NCI-H2227 (cell line): ENCODE results near the gene ZNRF3.
"Not testable (repeated sequence)": the region's sequence is repeated elsewhere in the genome, so short reads cannot be mapped to it uniquely, and the experiment has no call there.

Source experiments
- DNase-seq: peaks from one replicate; lab custom pipeline; 2025; ENCODE audit not compliant: unreplicated experiment; lab: John Stamatoyannopoulos, UW

ZNRF3 gene

DNA sequence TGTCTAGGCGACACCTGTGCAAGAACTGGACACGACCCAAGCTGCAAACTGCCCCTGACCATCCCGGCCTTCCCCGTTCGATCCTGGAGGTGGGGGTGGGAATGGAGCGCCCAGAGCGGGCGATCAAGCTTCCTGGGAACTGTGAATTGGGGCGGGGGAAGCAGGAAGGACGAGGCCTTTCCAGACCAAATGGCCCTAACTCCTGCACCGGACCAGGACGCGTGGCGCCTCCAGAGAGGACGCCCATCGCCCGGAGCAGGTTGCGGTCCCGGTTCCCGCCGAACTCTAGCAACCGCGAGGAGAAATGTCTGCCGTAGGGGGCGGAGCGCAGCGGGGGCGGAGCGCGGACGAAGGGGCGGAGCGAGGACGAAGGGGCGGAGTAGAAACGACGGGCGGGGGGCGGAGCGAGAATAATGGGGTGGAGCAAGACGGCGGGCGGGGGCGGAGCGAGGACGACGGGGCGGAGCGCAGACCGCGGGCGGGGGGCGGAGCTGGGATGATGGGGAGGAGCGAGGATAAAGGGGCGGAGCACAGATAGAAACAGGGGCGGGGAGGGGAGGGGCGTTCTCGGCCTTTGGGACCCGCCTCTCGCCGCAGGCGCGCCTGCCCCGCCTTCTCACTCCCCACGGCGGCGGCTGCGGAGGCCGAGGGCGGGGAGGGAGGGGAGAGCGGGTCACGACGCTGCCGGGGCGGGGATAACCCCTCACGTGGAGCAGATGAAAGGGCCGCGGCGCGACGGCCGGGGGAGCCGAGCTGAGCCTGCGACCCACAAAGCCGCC lies at the start of gene ZNRF3:
TSS of gene ZNRF3 (plus strand) at position 695 of the 779 bp plus-strand sequence. CDS start 195 bp downstream, outside the sequence.
- DNase-seq, result peak; percentile 91

DNA sequence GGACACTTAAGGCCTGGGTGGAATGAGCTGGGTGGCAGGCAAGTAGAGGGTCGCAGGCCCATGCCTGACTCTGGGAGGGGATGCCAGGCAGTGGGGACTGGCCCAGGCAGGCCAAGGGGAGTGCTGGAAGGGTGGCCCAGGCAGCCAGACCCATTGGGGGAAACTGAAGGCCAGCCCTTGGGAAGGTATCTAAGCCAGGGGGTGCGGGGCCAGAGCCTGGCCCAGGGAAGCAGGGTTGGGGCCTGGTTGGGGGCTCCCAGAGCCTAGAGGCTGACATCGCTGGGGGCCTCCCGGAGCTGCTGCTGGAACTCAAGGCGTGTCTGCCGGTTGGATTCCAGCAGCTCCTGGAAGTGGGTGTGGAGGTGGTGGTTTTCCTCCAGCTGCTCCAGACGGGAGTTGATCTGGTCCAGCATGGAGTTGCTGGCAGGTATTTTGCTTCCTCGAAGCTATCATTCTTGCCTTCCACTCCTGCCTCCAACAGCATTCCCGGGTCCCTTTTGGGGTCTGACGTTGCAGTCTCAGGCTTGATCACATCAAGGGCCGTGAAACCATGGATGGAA lies 47.7 kb upstream of the ZNRF3 start:
- no peak for DNase-seq

DNA sequence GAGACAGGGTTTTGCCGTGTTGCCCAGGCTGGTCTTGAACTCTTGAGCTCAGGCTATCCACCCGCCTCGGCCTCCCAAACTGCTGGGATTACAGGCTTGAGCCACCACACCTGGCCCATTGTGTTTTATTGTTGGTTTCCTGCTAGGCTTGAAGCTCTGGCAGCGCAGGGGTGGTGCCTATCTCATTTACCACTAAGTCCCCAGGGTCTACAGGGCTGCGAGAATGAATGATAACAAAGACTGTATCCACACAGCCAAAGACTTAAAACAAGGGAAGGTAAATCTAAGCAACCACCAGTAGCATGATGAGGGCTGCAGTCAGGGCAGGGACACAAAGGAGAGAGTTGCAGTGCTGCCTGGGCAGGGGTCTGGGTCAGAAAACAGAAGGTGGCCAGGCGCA lies 45.7 kb upstream of the ZNRF3 start:
- DNase-seq, result no peak

DNA sequence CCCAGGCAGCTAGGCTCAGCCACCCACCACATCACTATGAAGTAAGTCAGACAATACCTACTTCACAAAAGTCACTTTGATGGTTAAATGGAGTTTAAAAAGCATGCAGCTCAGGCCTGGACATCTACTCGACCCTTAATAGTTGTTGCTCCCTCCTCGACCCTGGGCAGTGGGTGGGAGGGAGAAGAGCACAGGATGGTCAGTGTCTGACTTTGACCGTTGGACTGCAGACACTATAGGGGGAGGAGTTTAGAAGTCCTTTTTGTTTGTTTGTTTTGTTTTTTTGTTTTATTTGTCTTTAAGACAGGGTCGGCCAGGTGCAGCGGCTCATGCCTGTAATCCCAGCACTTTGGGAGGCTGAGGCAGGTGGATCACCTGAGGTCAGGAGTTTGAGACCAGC lies 44.4 kb upstream of the ZNRF3 start:
- DNase-seq, result no peak

DNA sequence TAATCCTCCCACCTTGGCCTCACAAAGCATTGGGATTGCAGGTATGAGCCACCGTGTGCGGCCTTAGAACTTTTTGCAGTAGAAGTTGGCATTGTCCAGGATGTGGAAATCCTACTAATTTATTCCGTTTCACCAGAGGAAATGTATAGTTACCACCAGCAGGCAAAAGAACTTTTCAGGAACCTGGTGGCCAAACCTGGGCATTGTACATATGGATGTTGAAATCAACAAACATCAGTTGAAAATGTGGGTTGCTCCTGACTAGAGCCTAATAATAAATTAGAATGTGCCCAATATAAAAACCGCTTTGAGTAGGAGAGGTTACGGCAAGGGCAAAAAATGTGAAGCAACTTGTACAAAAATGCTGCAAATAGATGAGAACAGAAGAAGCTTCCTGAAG lies 42.3 kb upstream of the ZNRF3 start:
- no peak for DNase-seq

DNA sequence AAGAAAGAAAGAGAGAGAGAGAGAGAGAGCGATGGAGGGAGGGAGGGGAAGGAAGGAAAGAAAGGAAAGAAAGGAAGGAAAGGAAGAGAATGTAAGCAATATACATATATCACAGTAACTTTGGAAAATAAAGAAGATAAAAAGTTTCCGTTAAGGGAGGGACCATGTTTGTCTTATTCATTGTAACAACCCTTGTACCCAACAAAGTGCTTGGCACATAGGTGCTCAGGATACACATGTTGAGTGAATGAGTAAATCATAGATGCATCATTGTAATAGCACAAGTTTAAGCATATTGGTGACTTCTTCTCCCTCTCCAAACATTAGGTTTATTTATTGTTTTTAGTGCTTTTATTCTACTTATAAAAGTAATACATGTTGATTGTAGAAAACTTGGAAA lies 39.7 kb upstream of the ZNRF3 start:
- no peak for DNase-seq

DNA sequence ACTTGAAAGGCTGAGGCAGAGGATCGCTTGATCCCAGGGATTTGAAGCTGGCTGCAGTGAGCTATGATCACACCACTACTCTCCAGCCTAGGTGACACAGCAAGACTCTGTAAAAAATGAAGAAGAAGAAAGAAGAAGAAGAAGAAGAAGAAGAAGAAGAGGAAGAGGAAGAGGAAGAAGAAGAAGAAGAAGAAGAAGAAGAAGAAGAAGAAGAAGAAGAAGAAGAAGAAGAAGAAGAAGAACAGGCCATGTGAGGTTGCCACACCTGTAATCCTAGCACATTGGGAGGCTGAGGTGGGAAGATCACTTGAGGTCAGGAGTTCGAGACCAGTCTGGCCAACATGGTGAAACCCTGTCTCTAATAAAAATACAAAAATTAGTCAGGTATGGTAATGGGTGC lies 39.1 kb upstream of the ZNRF3 start:
- not testable (repeated sequence) for DNase-seq

DNA sequence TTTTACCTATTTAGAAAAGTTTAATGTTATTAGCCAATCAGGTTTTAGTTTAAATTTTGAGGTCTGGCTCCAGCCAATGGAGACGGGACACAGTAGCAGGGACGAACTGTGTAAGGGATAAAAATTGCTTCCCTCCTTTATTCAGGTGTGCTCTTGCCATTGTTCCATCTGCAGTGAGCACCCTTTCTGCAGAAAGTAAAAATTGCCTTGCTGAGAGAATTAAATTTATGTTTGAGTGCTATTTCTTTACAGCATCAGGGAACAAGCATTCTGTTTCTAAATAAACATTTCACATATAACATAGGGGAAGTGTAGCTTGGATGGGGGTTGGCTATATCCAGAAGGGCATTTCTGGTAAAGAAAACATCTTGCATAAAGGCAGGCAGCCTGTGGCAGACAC lies 36.4 kb upstream of the ZNRF3 start:
- DNase-seq, result no peak

DNA sequence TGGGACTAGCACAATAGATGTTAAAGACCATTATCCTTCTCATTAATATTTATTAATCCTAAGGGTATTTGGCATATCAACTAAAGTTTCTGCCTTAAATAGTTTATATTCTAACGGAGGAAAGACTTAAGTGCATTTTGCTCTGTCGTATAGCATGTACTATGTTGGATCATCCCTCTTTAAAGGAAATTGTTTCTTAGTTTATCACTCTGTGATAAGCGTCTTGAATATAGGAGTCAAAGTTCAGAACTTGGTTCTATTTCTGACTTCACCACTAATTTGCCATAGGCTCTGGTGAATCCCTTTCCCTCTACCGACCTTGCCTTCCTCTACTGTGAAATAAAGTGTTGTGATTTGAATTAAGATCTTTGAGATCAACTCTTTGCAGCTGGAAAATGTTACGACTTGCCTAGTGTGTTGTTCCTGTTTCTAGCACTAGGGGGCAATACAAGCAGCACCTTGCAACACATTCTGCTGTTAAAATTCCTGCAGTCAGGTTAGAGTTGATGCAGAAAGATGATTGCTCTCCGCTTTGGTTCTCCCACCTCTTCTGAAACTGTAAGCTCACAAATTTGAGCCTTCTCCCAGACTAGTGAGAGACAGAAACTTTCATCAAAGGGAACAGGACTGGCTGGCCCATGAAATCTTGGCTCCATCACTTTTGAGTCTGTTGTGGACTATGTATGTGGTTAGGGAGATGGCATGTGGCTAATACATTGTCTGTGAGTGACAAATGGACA lies 27.8 kb upstream of the ZNRF3 start:
- DNase-seq, result peak; percentile 52

DNA sequence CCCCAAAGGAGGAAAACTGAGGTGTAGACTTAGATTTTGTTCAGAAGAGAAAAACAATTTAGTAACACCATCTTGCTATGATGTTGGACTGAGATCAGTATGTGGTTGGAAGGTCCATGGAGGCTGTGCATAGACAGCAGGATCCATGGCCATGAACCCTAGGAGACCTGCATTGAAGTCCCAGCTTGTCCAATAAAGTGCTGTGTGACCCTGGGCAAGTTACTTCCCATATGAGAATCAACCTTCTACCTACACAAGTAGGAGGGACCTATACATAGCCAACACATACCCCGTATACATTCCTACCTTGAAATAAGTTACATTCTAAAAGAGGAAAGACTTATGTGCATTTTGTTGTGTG lies 27.3 kb upstream of the ZNRF3 start:
- no peak for DNase-seq

DNA sequence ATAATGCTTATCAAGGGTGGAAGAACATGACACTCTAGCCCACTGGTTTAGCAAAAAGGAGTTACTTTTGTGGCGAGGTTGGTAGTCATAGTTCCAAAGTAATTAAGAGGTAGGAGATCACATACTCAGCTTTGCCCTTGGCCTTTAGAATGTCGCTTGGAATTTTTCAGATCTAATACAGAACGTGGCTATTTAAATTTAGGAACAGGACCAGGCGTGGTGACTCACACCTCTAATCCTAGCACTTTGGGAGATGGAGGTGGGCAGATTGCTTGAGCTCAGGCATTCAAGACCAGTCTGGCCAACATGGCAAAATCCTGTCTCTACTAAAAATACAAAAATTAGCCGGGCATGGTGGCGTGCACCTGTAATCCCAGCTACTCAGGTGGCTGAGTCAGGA lies 26.1 kb upstream of the ZNRF3 start:
- DNase-seq, result no peak

DNA sequence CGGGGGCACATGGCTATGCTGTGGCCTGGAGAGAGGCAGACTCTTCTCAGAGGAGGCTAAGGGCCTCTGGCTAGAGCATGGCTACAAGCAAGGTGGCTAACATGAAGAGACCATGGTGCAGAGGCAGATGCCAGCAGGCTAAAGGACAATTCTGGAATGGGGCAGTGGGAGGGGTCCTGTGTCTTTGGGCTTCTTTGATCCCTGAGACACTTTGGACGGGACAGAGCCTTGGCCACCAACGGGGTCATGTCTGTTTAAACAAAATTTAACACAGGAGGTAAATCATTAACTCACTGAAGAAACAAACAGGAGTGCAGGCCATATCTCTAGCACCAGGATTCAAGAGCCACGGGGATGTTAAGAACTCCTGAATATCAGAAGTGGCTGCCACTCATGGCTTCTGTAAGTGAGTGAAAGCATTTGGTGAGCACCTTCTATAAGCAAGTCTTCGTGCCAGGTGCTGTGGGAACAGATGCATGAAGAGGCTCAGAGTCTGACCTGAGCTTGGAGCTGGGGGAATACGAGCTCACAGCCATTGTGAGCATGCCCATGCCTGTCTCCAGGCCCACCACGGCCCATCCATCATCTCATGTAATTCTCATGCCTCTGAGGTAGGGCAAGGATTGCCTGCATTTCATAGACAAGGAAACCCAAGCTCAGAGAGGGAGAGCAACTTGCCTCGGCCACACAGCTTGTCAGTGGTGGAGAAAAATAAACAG lies 18.3 kb upstream of the ZNRF3 start:
- DNase-seq, result no peak

DNA sequence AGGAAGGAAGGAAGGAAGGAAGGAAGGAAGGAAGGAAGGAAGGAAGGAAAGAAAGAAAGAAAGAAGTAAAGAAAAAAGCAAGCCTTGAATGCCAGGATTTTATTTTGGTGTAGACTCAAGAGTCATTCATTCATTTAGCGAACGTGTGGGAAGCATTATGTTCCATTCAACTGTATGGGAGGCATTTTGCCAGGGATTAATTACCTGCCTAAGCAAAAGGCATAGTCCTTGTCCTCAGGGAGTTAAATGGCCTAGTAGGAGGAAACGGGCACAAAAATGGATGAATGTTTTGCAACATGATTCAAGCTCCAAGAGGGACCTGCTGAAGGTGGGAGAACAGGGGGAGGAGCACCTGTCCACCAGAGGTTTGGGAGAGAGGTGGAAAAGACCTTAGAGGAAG lies 16.2 kb upstream of the ZNRF3 start:
- DNase-seq, result no peak

DNA sequence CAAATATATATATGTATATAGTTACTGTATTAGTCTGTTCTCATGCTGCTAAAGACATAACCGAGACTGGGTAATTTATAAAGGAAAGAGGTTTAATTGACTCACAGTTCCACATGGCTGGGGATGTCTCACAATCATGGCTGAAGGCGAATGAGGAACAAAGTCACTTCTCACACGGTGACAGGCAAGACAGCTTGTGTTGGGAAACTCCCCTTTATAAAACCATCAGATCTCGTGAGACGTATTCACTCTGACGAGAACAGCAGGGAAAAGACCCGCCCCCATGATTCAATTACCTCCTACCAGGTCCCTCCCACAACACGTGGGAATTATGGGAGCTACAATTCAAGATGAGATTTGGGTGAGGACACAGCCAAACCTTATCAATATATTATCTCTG lies 15.0 kb upstream of the ZNRF3 start:
- DNase-seq, result not testable (repeated sequence)

DNA sequence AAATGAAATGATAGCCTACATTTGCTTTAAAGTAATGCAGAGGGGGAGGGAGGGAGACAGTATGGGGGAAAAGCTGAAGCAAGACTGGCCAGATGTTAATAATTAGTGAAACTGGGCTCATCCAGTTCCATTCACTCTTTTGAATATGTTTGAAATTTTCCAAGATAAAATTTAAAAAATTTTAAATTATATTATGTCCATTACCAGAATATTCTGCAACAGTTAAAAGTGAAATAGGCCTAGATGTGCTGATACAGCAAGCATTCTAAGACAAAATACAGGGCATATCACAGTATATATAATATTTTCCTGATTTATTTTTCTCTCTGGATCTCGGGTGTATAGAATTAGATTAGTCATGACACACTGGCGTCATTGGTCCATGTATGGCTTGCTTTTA lies 13.6 kb upstream of the ZNRF3 start:
- no peak for DNase-seq

DNA sequence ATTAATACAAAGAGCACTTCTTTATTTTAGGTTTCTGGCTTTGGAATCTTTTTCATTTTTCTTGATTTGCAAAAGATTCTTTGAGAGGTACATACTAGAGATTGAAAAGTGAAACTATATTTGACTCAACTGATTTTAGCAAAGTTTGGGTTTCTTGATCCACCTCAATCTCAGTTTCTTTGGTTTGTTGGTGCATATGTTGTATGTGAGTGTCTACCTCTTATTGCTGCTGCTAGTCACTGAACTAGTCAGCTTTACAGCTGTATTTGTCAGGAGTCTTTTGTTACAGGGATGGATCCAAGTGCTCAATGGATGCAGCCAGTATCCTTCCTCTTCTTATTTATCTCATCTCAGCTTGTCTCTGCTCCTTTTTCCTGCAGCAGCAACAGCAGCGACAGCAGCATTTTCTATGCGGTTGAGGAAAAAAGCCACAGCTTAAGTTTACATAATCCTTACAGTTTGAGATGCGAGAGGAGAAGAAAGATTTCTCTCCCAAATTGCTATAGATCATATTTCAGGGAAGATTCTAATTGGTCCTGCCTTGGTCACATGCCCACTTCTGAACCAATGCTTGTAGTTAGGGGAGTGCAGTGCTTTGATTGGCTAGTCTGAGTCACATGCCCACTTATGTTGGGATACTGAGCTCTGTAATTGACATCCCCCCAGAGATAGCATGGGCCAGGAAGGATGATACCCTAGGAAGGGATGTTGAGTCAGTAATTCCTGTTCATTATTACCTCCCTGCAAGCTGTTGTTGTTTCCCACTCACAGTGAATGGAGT lies 10.0 kb upstream of the ZNRF3 start:
- no peak for DNase-seq

DNA sequence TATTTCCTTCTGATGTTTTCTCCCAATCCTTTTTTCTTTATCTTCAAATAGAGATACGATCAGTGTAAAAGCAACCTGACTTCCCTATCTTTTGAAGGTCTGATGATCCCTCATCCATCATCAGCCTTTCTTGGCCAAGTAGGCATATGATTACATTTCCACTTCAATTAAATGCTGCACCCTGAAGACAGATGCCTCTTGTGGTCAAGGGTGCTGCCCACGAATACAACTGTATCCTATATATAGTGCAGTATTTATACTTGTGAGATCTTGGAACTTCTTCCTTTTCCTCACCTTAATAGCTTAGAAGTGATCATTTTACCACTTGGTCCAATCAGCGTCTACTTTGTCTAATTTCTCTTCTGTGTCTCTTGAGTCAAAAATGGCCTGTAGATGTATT lies 9.3 kb upstream of the ZNRF3 start:
- no peak for DNase-seq

DNA sequence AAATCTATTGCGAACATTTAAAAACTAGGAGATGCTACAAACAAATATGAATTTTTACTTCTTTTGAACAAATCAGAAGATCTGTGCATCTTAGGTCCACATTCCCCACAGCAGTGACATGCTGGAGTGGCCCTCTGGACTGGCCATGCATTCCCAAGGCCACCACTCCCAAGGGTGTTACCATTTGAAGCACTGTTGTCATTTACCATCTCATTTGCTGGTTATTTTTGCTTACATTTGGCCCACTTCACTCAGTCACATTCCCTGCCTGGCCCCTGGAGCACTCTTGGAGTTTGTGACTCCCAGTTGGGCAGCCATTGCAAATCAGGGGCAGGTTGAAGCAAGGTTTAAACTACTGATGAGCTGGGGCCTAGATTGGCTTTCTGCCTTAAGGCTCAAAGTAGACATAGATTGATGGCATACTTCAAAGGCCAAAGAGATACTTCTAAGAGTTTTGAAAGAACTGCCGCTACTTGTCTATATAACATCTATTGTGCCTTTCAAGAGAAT lies 8.5 kb upstream of the ZNRF3 start:
- DNase-seq, result no peak

DNA sequence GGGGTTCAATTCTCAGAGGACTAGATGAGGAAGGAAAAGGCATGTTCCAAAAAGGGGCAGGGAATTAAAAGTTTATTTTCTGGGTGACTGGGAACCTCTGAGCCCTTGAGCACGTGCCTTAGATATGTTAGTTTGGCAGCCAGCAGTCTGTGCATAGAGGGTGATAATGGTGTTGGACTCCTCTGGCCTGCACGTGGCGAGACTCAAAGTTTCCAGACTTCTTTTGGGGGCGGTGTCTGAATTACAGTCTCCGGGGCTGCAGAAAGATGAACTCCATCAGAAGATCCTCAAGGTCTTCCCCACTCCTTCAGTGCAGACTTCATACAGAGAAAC lies 861 bp upstream of the ZNRF3 start:
- peak; percentile 30 for DNase-seq

DNA sequence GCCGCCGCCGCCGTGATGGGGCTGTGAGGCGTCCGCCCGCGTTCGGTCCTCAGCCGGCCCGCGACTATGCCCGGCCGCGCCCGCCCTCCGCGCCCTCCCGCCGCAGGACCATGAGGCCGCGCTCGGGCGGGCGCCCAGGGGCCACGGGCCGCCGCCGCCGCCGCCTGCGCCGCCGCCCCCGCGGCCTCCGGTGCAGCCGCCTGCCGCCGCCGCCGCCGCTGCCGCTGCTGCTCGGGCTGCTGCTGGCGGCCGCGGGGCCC lies 215 bp downstream of the ZNRF3 start:
- DNase-seq, result no peak
